BLaER1 treated with 17β-estradiol and CSF1 and Interleukin-3, amounts not matched to agents 10 nM and 100 nM (cell line): ENCODE data around the gene SRPRB.
A peak's percentile ranks its signal among the peaks of the same experiment; 100 is the strongest.

Experiments used
- H3K27ac ChIP-seq, 11 experiments: shearing (Covaris generic); formaldehyde crosslinking; 2 replicates each; pipeline ENCODE4 v1.8.1; 2022
- H3K27me3 ChIP-seq, 11 experiments: shearing (Covaris generic); formaldehyde crosslinking; 2 replicates each; pipeline ENCODE4 v1.8.1; 2022
- H3K36me3 ChIP-seq, 11 experiments: shearing (Covaris generic); formaldehyde crosslinking; 2 replicates each; pipeline ENCODE4 v1.8.1; 2022
- H3K4me1 ChIP-seq, 10 experiments: shearing (Covaris generic); formaldehyde crosslinking; 2 replicates each; pipeline ENCODE4 v1.8.1; 2022
- H3K4me2 ChIP-seq, 11 experiments: shearing (Covaris generic); formaldehyde crosslinking; 2 replicates each; pipeline ENCODE4 v1.8.1; 2022
- H3K4me3 ChIP-seq, 10 experiments: shearing (Covaris generic); formaldehyde crosslinking; 2 replicates each; pipeline ENCODE4 v1.8.1; 2022
- H3K9ac ChIP-seq, 11 experiments: shearing (Covaris generic); formaldehyde crosslinking; 2 replicates each; pipeline ENCODE4 v1.8.1; 2022
- H3K9me3 ChIP-seq, 11 experiments: shearing (Covaris generic); formaldehyde crosslinking; replicated peaks in 1 of 11; 2 replicates each; pipeline ENCODE4 v1.8.1; 2022
- H4K20me1 ChIP-seq, 11 experiments: shearing (Covaris generic); formaldehyde crosslinking; 2 replicates each; pipeline ENCODE4 v1.8.1; 2022
- Cebpa-rat ChIP-seq, 11 experiments: shearing (Covaris generic); IDR thresholded peaks; 2 replicates each; pipeline ENCODE4 v1.8.1; 2022

The SRPRB gene

DNA sequence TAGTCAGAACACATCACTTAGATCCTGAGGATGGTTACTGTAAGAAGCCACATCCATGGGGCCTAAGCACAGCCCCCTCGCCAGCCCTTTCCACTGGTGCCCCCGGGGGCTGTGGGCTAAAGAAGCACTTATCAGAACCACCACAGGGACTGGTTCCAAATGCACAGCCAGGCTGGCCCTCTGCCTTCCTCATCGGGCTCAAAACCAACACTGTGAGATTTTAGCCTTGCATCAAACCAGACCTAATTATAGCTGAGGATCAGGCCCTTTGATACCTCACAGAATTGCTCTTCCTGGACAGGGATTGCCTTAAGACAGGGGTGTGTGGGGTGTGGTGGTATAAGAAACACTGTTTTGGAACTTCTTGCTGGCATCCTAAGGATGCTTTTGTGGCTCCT, 23.7 kb downstream of the SRPRB start:
- H3K36me3 ChIP-seq = peaks cover 5 to 30% (median 22%) of the 10 kb centered on the region in 11 experiments; a peak in 21 of 22 replicates
- H3K4me3 ChIP-seq = no peak overlapping the region

DNA sequence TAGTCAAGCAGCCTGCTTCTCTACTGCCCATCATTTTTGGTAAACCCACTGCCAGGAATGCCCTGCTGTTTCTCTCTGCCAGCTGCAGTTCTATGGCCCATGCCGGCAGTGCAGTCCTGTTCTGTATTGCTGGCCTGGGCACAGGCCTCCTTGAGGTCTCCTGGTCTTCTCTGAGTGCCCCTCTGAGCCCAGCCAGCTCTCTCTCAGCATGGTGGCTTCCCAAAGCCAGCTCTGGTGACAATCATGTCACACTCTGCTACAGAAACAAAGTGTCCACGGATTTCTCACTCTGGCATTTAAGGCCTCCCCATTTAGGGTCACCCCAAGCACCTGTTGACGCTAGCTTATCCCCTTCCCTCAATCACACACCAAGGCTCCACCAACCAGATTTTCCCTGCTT, 24.5 kb downstream of the SRPRB start:
- Histone ChIP-seq H3K36me3 (peaks cover 2 to 22% (median 14%) of the 10 kb centered on the region in 11 experiments; a peak in 20 of 22 replicates), H4K20me1 (no peaks in the 10 kb centered on the region), H3K4me3 (no peak overlapping the region), H3K9me3 (no peaks in the 10 kb centered on the region), H3K4me1 (peaks cover 0 to 14% (median 2%) of the 10 kb centered on the region in 10 experiments; a peak in 8 of 20 replicates), H3K9ac (no peak overlapping the region), H3K4me2 (no peak overlapping the region), H3K27me3 (no peaks in the 10 kb centered on the region), H3K27ac (no peak overlapping the region)
- TF ChIP-seq Cebpa-rat (IDR thresholded peaks at IDR 0.05) = no peak

More for the DNA sequence above, 23.7 kb downstream of the SRPRB start:
- Histone ChIP-seq H4K20me1 (no peaks in the 10 kb centered on the region), H3K9ac (no peak overlapping the region), H3K4me2 (peak overlapping the region in 5 of 11 experiments; percentile 3 to 33 (median 30); a peak in 5 of 22 replicates), H3K9me3 (no peaks in the 10 kb centered on the region), H3K4me1 (peaks cover 0 to 14% (median 2%) of the 10 kb centered on the region in 10 experiments; a peak in 8 of 20 replicates), H3K27ac (no peak overlapping the region), H3K27me3 (no peaks in the 10 kb centered on the region)
- TF ChIP-seq Cebpa-rat (IDR thresholded peaks at IDR 0.05) = no peak

DNA sequence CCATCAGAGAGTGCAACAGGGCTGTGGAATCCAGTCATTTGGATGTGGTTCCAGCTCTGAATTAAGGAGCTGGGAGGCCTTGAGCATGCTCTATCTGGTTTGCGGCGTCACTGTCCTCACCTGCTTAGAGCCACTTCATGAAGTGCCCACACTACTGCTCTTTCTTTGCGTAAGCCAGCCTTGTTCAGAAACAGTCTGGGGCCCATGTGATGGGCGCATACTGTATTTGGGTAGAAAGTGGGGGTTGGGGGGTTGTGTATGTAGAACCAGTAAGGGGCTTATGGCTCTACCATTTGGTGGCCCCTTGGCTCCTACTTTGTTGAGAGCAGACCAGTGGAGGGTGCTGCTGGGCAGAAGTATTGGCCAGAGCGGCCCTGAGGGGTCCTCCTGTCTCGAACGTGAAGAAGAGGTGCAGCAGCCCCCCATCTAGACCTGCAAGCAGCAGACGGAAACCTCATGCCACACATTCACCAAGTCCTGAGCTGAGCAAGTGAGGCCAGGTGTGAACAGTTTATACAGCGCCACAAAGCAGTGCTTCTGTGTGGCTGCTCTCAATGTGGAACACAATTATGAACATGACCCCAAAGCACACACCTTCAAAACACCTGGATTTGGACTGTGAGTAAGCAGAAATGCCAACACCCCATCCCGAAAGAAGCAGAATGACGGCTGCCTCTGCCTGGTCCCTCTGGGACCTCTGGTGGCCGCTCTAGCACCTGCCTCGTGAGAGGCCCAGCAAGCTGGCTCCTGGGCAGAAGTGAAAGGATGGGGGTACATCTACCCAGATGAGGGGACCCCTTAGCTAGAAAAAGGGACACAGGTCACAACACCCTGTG, 26.6 kb downstream of the SRPRB start:
- peak overlapping the region in 1 of 11 experiments; percentile 5; a peak in 1 of 22 replicates for H3K4me2 ChIP-seq
- no peaks in the 10 kb centered on the region for H3K9me3 ChIP-seq
- peaks cover 0 to 14% (median 2%) of the 10 kb centered on the region in 10 experiments; a peak in 8 of 20 replicates for H3K4me1 ChIP-seq
- H3K27me3 ChIP-seq = no peaks in the 10 kb centered on the region
- TF ChIP-seq Cebpa-rat (IDR thresholded peaks at IDR 0.05) = no peak
- H4K20me1 ChIP-seq = no peaks in the 10 kb centered on the region
- no peak overlapping the region for H3K27ac ChIP-seq
- H3K36me3 ChIP-seq = 0 out of 22 replicates have a peak, but pooled peaks cover 0 to under 1% (median 0%) of the 10 kb centered on the region in 11 experiments
- no peak overlapping the region for H3K4me3 ChIP-seq
- H3K9ac ChIP-seq = no peak overlapping the region

- Histone ChIP-seq H3K4me3 (no peak overlapping the region), H3K4me1 (peaks cover 0 to 18% (median 7%) of the 10 kb centered on the region in 10 experiments; a peak in 12 of 20 replicates), H3K4me2 (0 out of 22 replicates have a peak overlapping the region, but pooled peaks of 1 of the 11 experiments have one; percentile 5), H3K36me3 (no peaks in the 10 kb centered on the region), H3K9me3 (no peaks in the 10 kb centered on the region), H3K9ac (no peak overlapping the region), H3K27ac (no peak overlapping the region), H4K20me1 (no peaks in the 10 kb centered on the region), H3K27me3 (no peaks in the 10 kb centered on the region)
- TF ChIP-seq Cebpa-rat (IDR thresholded peaks at IDR 0.05) = no peak
These were observed 27.2 kb downstream of the SRPRB start for GRCh38 chr3:133832802-133833144.

DNA sequence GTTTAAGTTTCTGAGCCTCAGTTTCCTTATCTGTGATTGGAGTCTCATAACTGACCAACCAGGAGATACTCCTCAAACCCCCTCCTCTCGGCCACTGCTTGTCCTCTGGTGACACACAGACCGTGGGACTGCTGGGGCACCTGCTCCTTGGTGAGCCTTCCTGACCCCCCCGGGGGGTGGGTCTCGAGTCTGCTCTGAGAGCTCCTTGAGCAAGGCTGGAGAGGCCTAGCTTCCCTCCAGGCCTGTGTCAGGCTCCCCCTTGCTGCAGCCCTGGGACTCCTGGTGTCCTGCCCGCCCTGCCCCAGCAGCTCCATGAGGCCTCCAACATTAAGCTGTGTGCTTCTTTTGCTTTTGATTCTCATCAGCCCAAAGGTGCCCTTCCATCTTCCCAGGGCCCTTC, 27.7 kb downstream of the SRPRB start:
- no peak overlapping the region for H3K4me3 ChIP-seq
- no peaks in the 10 kb centered on the region for H3K36me3 ChIP-seq
- H3K27ac ChIP-seq = no peak overlapping the region
- H3K9ac ChIP-seq = no peak overlapping the region
- H3K4me2 ChIP-seq = no peak overlapping the region
- no peak for TF ChIP-seq Cebpa-rat (IDR thresholded peaks at IDR 0.05)
- no peaks in the 10 kb centered on the region for H3K9me3 ChIP-seq
- H3K27me3 ChIP-seq = no peaks in the 10 kb centered on the region
- H4K20me1 ChIP-seq = no peaks in the 10 kb centered on the region
- H3K4me1 ChIP-seq = peaks cover 0 to 23% (median 12%) of the 10 kb centered on the region in 10 experiments; a peak in 12 of 20 replicates

- Histone ChIP-seq H3K4me3 (no peak overlapping the region), H3K36me3 (no peaks in the 10 kb centered on the region), H3K27ac (no peak overlapping the region), H3K4me2 (no peak overlapping the region), H4K20me1 (no peaks in the 10 kb centered on the region), H3K9me3 (no peaks in the 10 kb centered on the region), H3K9ac (no peak overlapping the region), H3K4me1 (peaks cover 0 to 22% (median 12%) of the 10 kb centered on the region in 10 experiments; a peak in 12 of 20 replicates), H3K27me3 (no peaks in the 10 kb centered on the region)
- TF ChIP-seq Cebpa-rat (IDR thresholded peaks at IDR 0.05) = no peak
These were observed 28.4 kb downstream of the SRPRB start for GRCh38 chr3:133833880-133834620.

DNA sequence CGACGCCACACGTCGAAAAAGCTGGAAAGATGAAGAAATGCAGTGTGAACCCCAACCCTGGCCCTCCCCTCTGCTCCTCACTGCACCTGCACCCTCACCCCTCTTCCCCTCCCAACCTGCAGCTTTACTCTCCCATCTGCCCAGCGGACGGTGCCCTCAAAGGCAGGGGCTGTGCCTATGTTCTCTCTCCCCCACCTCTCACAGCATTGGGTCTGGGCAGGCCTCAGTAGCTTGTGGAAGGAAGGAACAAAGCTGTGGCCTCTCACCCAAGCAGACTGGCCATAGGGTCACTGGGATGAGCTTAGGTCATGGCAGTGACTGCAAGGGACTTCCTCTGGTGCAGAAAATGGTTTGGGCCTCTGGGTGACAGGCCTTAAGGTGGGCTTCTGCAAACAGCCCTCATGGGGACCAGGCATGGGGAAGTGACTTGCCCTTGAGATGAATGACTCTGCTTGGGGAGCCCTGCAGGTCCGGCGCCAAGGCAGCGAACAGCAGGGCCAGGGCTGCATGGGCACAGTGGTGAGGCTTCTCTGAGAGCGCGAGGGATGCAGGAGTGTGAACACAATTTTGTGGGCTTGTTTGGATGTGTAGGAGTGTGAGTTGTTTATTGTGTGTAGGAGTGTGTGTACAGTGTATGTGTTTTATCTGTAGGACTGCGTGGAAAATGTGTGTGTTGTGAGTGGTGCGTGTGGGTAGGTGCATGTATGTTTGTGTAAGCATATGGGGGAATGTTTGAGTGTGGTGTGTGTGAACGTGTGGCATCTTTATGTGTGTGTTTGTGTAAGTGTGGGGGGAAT, 29.2 kb downstream of the SRPRB start:
- no peaks in the 10 kb centered on the region for H3K36me3 ChIP-seq
- H4K20me1 ChIP-seq = no peaks in the 10 kb centered on the region
- no peaks in the 10 kb centered on the region for H3K27me3 ChIP-seq
- H3K4me3 ChIP-seq = no peak overlapping the region
- no peak overlapping the region for H3K9ac ChIP-seq
- no peak overlapping the region for H3K27ac ChIP-seq
- H3K4me2 ChIP-seq = no peak overlapping the region
- H3K9me3 ChIP-seq = no peaks in the 10 kb centered on the region
- no peak for TF ChIP-seq Cebpa-rat (IDR thresholded peaks at IDR 0.05)
- peaks cover 0 to 19% (median 9%) of the 10 kb centered on the region in 10 experiments; a peak in 12 of 20 replicates for H3K4me1 ChIP-seq

DNA sequence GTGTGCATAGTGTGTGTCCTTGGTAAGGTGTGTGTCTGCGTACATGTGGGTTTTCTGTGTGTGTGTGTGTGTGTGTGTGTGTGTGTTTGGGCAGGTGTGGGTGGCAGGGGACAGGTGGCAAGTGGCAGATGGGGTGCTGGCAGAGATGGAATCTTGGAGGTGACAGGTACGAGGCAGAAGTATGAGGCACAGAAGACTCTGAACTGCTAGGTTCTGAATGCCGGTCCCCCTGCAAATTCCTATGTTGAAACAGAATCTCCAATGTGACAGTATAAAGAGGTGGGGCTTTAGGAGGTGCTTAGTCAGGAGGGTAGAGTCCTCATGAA, 29.8 kb downstream of the SRPRB start:
- peaks cover 0 to 19% (median 9%) of the 10 kb centered on the region in 10 experiments; a peak in 12 of 20 replicates for H3K4me1 ChIP-seq
- H4K20me1 ChIP-seq = no peaks in the 10 kb centered on the region
- H3K27ac ChIP-seq = no peak overlapping the region
- no peak overlapping the region for H3K9ac ChIP-seq
- no peak for TF ChIP-seq Cebpa-rat (IDR thresholded peaks at IDR 0.05)
- H3K36me3 ChIP-seq = no peaks in the 10 kb centered on the region
- H3K4me3 ChIP-seq = no peak overlapping the region
- H3K9me3 ChIP-seq = no peaks in the 10 kb centered on the region
- H3K27me3 ChIP-seq = no peaks in the 10 kb centered on the region
- H3K4me2 ChIP-seq = no peak overlapping the region

DNA sequence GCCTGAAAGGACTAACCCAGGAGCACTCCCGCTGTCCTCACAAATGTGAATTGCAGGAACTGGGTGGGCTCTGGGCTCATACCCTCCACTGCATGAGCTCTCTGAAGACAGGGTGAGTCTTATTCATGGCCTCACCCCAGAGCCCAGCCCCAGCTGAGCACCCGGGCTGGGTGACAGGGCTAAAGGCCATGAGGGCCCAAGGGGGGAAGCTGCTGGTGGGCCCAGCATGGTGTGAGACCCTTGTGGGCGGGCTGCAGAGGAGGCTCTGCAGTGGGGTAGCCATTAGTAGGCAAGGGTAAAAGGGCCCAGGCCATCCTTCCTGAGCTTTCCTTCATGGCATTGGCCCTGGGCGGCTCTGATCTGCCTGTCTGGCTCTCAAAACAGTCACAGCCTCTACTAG, 30.3 kb downstream of the SRPRB start:
- no peak overlapping the region for H3K4me3 ChIP-seq
- H3K36me3 ChIP-seq = no peaks in the 10 kb centered on the region
- no peak overlapping the region for H3K4me2 ChIP-seq
- peaks cover 0 to 19% (median 9%) of the 10 kb centered on the region in 10 experiments; a peak in 12 of 20 replicates for H3K4me1 ChIP-seq
- H4K20me1 ChIP-seq = no peaks in the 10 kb centered on the region
- no peak overlapping the region for H3K27ac ChIP-seq
- H3K27me3 ChIP-seq = no peaks in the 10 kb centered on the region
- H3K9ac ChIP-seq = no peak overlapping the region
- H3K9me3 ChIP-seq = no peaks in the 10 kb centered on the region
- TF ChIP-seq Cebpa-rat (IDR thresholded peaks at IDR 0.05) = no peak
